ENCODE measurements around the gene RNF141.

RNF141 gene

GRCh38 chr11:10478574-10479550 lies 62.1 kb downstream of the RNF141 start:
- DNase-seq, result no peak

GRCh38 chr11:10478066-10478465 lies 62.9 kb downstream of the RNF141 start:
- no peak for DNase-seq

GRCh38 chr11:10477690-10478046 lies 63.3 kb downstream of the RNF141 start:
- DNase-seq, result no peak

- DNase-seq, result no peak
These were observed 63.9 kb downstream of the RNF141 start for GRCh38 chr11:10476927-10477689.

- no peak for DNase-seq
These were observed 64.6 kb downstream of the RNF141 start for GRCh38 chr11:10476342-10476741.

- no peak for DNase-seq
These were observed 66.4 kb downstream of the RNF141 start for GRCh38 chr11:10474551-10474950.

GRCh38 chr11:10473371-10473770 lies 67.6 kb downstream of the RNF141 start:
- DNase-seq, result no peak

GRCh38 chr11:10462746-10463300 lies 78.2 kb downstream of the RNF141 start:
- no peak for DNase-seq

Measured in activated CD4-positive, alpha-beta T cell treated with anti-CD3 and anti-CD28 coated beads for 48 hours (primary cell).